HG03175 (cell line): ENCODE results near the gene PAX1.

Experiments used
- ATAC-seq: cut with Tn5 transposase; IDR thresholded peaks from one replicate; pipeline ENCODE4 v1.9.1; 2021; ENCODE audit warnings: mild to moderate bottlenecking, moderate library complexity; ENCODE audit not compliant: unreplicated experiment

The PAX1 gene

GRCh38 chr20:21702553-21703470, 2.7 kb upstream of the PAX1 start:
- no peak for ATAC-seq

- no peak for ATAC-seq
Measured at GRCh38 chr20:21703717-21704407, 1.6 kb upstream of the PAX1 start.

- ATAC-seq, result no peak
Measured at GRCh38 chr20:21704408-21705385, 767 bp upstream of the PAX1 start.

GRCh38 chr20:21706261-21707195, 1.1 kb downstream of the PAX1 start:
- ATAC-seq, result no peak

GRCh38 chr20:21707267-21707666, 1.8 kb downstream of the PAX1 start:
- no peak for ATAC-seq

GRCh38 chr20:21707999-21708737, 2.7 kb downstream of the PAX1 start:
- ATAC-seq, result no peak

- no peak for ATAC-seq
Measured at GRCh38 chr20:21708738-21709534, 3.5 kb downstream of the PAX1 start.

- ATAC-seq, result no peak
Measured at GRCh38 chr20:21709535-21709904, 4.1 kb downstream of the PAX1 start.

- ATAC-seq, result no peak
Measured at GRCh38 chr20:21710341-21710740, 4.9 kb downstream of the PAX1 start.

- no peak for ATAC-seq
Measured at GRCh38 chr20:21710863-21711431, 5.5 kb downstream of the PAX1 start.

GRCh38 chr20:21712443-21713059, 7.1 kb downstream of the PAX1 start:
- ATAC-seq, result no peak

- ATAC-seq, result no peak
Measured at GRCh38 chr20:21713470-21713869, 8.0 kb downstream of the PAX1 start.

GRCh38 chr20:21713901-21714296, 8.4 kb downstream of the PAX1 start:
- no peak for ATAC-seq

GRCh38 chr20:21714297-21715192, 9.1 kb downstream of the PAX1 start:
- ATAC-seq, result no peak

GRCh38 chr20:21715193-21715881, 9.9 kb downstream of the PAX1 start:
- ATAC-seq, result no peak

GRCh38 chr20:21719592-21720214, 14.2 kb downstream of the PAX1 start:
- ATAC-seq, result no peak
